HEK293T (cell line): ENCODE results near the gene DMXL1.

Experiments used
- CTCF ChIA-PET: fragments of 350-600 bp; formaldehyde crosslinking; extraction: SDS; loops from one replicate; lab custom pipeline; 2021; ENCODE audit warnings: antibody characterized with exemption, inconsistent platforms; lab: Yijun Ruan, JAX
- POLR2A ChIA-PET: fragments of 350-600 bp; formaldehyde crosslinking; extraction: SDS; loops from one replicate; lab custom pipeline; 2020; ENCODE audit warnings: antibody characterized with exemption, inconsistent platforms; lab: Yijun Ruan, JAX
- DNase-seq: peaks from one replicate; pipeline ENCODE4 v3.0.0; 2012; ENCODE audit warnings: mixed read lengths; ENCODE audit errors: extremely low spot score
- ARNT ChIP-seq: fragments of 450-650 bp; IDR thresholded peaks from 2 replicates; pipeline ENCODE4 v1.6.1; 2017; ENCODE audit warnings: mild to moderate bottlenecking
- BHLHE40 ChIP-seq: fragments of 450-650 bp; IDR thresholded peaks from 2 replicates; pipeline ENCODE4 v1.6.1; 2016; ENCODE audit warnings: mild to moderate bottlenecking, moderate library complexity, borderline replicate concordance
- CTBP1 ChIP-seq: fragments of 450-650 bp; IDR thresholded peaks from 2 replicates; pipeline ENCODE4 v1.6.1; 2016; ENCODE audit warnings: borderline replicate concordance
- ELF4 ChIP-seq: fragments of 450-650 bp; IDR thresholded peaks from 2 replicates; pipeline ENCODE4 v1.6.1; 2017; ENCODE audit warnings: antibody characterized with exemption
- FOXA1 ChIP-seq: fragments of 450-650 bp; IDR thresholded peaks from 2 replicates; pipeline ENCODE4 v1.6.1; 2016; ENCODE audit warnings: mild to moderate bottlenecking
- FOXK2 ChIP-seq: fragments of 450-650 bp; IDR thresholded peaks from 2 replicates; pipeline ENCODE4 v1.6.1; 2016; ENCODE audit warnings: mild to moderate bottlenecking
- FOXM1 ChIP-seq: fragments of 450-650 bp; IDR thresholded peaks from 2 replicates; pipeline ENCODE4 v1.6.1; 2017; ENCODE audit warnings: mild to moderate bottlenecking, borderline replicate concordance
- HDGF ChIP-seq: fragments of 450-650 bp; IDR thresholded peaks from 2 replicates; pipeline ENCODE4 v1.6.1; 2017; ENCODE audit warnings: antibody characterized with exemption, borderline replicate concordance
- L3MBTL2 ChIP-seq: fragments of 450-650 bp; conservative IDR thresholded peaks from 2 replicates; pipeline ENCODE4 v1.6.1; 2016; ENCODE audit warnings: mild to moderate bottlenecking
- LEF1 ChIP-seq: fragments of 450-650 bp; IDR thresholded peaks from 2 replicates; pipeline ENCODE4 v1.6.1; 2017; ENCODE audit warnings: mild to moderate bottlenecking, borderline replicate concordance
- NFRKB ChIP-seq: fragments of 450-650 bp; IDR thresholded peaks from 2 replicates; pipeline ENCODE4 v1.6.1; 2016; ENCODE audit warnings: mild to moderate bottlenecking, moderate library complexity
- SP1 ChIP-seq: fragments of 450-650 bp; IDR thresholded peaks from 2 replicates; pipeline ENCODE4 v1.6.1; 2017
- SUZ12 ChIP-seq: fragments of 450-650 bp; IDR thresholded peaks from 2 replicates; pipeline ENCODE4 v1.6.1; 2016; ENCODE audit warnings: mild to moderate bottlenecking
- TARDBP ChIP-seq: fragments of 450-650 bp; IDR thresholded peaks from 2 replicates; pipeline ENCODE4 v1.6.1; 2016
- ZNF384 ChIP-seq: fragments of 450-650 bp; IDR thresholded peaks from 2 replicates; pipeline ENCODE4 v1.6.1; 2016
- TF ChIP-seq, protein P1 (sequence below): fragments of 450-650 bp; IDR thresholded peaks from 2 replicates; pipeline ENCODE4 v1.6.1; 2016

The DMXL1 gene

DNA sequence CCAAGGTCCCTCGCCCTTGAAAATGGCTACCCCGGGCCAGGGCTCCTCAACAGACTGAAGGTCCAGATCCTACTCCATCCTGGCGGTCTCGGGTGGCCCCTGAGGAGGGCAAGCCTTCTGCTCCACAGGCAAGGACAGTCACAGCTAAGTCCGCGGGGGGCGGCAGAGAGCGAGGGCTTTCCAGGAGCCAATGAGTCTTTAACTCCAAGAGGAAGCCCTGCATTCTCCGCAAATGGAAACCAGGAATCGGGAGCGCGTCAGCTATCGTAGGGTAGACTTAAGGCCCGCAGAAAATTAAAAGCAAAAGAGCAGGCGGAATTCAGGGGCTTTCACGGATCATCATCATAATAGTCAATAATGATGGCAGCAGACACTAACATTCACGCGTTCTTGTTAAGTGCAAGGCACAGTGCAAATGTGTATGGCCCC, 197.1 kb downstream of the DMXL1 start:
- POLR2A ChIA-PET = interaction anchor here (0.6 to 1.8 kb wide), 20 partner anchors 11 to 278 kb away, joined by 3 to 12 read pairs (median 4); partner anchors contain the start of gene DMXL1
- TF ChIP-seq SUZ12 (no peak), L3MBTL2 (0 out of 2 replicates have a peak, but pooled peaks have one; percentile 31), FOXK2 (no peak), FOXA1 (no peak), BHLHE40 (no peak), ELF4 (no peak), NFRKB (no peak)
- CTCF ChIA-PET = no interaction called here
- DNase-seq = peak; percentile 80

DNA sequence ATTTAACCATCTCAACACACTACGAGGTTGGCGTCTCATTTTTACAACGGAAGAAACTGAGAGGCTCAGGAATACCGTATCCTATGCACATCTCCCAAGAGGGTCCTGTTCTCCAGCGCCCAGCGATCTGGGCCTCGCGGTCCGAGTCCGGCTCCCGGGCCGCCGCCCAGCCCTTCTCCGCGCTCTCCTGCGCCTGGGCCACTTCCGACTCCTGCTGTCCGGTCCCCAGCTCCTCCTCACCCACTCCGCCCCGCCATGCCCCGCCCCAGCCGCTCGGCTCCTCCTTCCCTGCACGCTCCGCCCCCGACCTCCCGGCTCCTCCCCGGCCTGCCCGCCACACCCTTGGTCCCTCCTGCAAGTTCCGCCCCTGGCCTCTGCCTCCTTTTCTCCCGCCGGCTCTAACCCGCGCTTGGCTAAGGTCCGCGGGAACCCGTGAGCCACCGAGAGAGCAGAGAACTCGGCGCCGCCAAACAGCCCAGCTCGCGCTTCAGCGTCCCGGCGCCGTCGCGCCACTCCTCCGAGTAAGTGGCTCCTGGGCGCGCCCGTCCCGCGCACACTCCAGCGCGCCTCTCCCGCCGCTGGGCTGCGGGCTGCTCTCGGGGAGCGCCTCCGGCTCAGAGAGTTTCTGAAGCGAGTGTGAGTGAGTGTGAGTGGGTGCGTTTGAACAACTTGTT, 197.6 kb downstream of the DMXL1 start:
- ChIA-PET POLR2A (interaction anchor here (0.6 to 1.8 kb wide), 20 partner anchors 12 to 279 kb away, joined by 3 to 12 read pairs (median 4); partner anchors contain the start of gene DMXL1), CTCF (no interaction called here)

DNA sequence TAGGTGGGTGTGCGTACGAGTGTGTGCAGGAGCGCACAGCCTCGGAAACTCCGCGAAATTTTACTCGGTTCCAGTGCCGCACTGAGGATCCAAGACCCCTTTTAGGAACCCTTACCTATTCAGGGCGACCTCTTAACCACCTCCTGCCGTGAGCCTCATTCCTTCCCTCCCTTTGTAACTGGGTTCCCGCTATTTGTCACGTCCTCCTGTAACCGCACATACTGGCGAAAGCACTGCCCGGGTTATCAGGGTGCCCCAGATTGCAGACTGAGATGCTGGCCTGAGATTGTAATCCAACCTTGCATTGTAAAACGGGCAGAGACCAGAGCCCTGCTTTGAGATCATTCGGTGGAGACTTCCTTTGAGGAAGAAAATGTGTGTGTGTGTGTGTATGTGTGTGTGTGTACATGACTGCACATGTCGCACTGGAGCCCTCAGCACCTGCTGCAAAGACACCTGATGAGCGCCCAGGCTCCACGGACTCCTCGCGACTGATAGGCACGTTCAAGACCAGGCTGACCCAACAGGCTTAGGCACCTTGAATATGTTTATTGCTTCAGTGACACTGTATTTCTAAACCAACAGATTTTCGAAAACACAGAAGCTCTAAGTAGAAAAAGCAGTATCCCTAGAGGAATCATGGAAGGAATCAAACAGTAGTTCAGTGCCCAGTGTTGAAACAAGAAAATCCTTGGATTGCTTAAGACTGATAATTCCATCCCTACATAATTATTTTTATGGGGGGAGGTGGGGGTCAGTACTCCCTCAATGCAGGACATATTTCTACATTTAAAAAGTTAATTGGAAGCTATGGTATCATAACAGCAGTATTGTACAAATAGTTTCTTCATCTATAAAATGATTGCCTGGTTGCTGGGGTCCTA, 198.4 kb downstream of the DMXL1 start:
- TF ChIP-seq BHLHE40 = no peak
- no peak for TF ChIP-seq HDGF
- TF ChIP-seq SUZ12 = no peak
- ChIA-PET POLR2A (interaction anchor here (0.6 to 2.0 kb wide), 17 partner anchors 13 to 281 kb away, joined by 3 to 12 read pairs (median 4); partner anchors contain the start of genes DMXL1 and DTWD2), CTCF (interaction anchor here (0.6 to 1.4 kb wide), 2 partner anchors 47 to 66 kb away, joined by 3 to 4 read pairs; no protein-coding TSS in a partner anchor)
- DNase-seq = no peak

More for the DNA sequence above, 197.6 kb downstream of the DMXL1 start:
- TF ChIP-seq ELF4 = peak; percentile 41; the same call in 1 of the 2 replicates
- peak; percentile 67 for TF ChIP-seq L3MBTL2
- no peak for TF ChIP-seq ZNF384
- DNase-seq = peak; percentile 94

DNA sequence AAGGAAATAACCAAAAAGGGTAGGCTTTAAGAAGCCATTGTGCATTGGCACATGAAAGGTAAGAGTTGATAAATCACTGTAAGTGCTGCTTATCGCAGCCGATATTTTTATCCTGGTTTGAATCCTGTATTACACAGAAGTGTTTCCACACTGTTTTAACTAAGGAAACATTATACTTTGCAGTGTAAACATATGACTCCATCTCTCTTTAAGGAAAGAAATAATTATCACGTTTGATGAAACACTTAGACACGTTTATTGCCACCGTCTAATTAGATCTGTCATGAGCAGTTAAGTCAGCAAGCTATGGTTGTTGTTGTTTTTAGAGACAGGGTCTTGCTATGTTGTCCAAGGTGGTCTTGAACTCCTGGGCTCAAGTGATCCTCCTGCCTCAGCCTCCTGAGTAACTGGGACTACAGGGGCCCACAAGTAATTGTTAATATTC, 199.3 kb downstream of the DMXL1 start:
- CTCF ChIA-PET = interaction anchor here (0.6 to 1.4 kb wide), 2 partner anchors 46 to 65 kb away, joined by 3 to 4 read pairs; no protein-coding TSS in a partner anchor

DNA sequence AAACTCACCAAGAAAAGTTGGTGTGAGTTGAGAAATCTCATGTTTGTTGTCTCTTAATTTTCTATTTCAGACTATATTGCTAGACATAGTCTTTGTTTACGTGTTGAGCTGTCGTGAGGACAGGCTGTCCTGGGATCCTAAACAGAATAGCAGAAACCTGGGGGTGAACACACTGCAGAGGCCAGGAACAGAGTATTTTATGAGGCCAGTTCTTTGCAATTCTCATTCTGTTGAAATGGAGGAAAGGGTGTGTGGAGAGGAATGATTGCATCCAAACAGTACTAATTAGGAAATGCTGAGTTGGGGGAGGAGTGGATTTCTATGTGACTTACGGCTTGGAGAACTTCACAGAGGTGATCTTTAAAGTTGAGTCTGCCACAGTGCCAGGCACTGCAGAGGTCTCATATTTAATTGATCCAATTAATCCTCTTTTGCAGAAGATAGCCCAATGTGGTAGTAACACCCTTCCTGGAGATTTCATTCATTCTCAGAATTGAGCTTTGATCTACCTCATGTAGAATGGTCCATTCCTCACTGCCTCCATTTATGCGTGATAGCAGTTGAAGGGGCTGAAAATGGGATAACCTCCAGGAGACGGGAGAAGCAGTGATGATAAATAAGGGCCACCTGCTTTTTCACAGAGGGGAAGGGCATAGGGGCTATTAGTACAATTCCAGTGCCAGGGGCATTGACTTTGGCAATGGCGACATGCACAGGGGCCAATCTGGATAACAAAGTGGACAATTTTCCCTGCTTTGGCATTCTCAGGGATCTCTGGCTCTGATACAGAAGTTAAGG, 200.3 kb downstream of the DMXL1 start:
- no peak for DNase-seq
- ChIA-PET POLR2A (interaction anchor here (1.4 to 2.0 kb wide), 2 partner anchors 18 to 200 kb away, joined by 3 to 4 read pairs; partner anchors contain the start of gene DMXL1), CTCF (interaction anchor here (1.4 kb wide), 1 partner anchor 64 kb away, joined by 4 read pairs; no protein-coding TSS in a partner anchor)
- TF ChIP-seq NFRKB = no peak
- no peak for TF ChIP-seq LEF1
- TF ChIP-seq SUZ12 = no peak
- no peak for TF ChIP-seq FOXA1
- no peak for TF ChIP-seq HDGF

More for the DNA sequence above, 199.3 kb downstream of the DMXL1 start:
- DNase-seq = no peak
- POLR2A ChIA-PET = interaction anchor here (1.0 to 2.0 kb wide), 3 partner anchors 19 to 282 kb away, joined by 3 to 4 read pairs (median 3); partner anchors contain the start of genes DMXL1 and DTWD2
- TF ChIP-seq, protein P1, sequence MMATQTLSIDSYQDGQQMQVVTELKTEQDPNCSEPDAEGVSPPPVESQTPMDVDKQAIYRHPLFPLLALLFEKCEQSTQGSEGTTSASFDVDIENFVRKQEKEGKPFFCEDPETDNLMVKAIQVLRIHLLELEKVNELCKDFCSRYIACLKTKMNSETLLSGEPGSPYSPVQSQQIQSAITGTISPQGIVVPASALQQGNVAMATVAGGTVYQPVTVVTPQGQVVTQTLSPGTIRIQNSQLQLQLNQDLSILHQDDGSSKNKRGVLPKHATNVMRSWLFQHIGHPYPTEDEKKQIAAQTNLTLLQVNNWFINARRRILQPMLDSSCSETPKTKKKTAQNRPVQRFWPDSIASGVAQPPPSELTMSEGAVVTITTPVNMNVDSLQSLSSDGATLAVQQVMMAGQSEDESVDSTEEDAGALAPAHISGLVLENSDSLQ = peak; percentile 34; the same call in 1 of the 2 replicates
- TF ChIP-seq TARDBP (no peak), LEF1 (no peak)

DNA sequence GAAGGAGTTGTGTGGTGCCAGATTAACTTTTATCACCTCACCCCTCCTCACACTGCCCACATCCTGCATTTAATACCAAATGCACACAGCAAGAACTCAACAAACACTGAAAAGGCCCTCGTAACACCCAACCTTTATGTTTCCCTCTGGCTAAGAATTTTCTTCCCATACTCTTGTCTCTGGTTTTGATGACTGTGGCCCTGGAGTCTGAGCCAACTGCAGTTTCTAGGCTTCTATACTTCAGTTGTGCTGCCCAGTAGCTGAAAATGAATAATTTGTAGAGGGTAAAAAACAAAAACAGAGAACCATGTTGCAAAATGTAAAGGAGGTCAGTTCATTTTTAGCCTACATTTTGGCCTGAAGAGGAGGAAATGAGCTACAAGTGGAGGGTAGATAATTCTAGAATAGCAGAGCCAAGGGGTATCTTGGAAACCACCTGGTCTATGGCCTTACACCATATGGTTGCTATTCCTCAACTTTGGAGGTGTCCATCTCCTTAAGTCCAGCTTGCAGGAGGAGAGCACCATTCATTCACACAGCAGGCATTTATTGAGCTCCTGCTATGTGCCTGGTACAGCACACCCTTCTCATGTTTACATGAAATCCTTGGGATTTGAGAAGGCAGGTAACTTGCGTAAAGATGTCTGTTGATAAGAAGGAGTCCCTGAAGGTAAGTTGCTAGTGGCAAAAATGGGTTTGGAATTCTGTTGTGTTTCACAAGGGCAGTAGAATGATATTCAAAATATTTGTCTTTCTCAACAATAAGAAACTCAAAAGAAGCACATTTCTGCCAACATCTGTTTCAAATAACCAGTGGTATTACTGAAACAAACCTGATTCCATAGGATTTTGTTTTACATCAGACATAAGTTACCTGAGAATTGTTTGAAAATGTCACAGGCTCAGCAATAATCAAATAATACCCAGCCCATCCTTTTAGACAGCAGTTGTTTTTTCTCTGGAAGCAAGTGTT, 201.2 kb downstream of the DMXL1 start:
- no peak for DNase-seq
- ChIA-PET CTCF (interaction anchor here (0.6 to 1.5 kb wide), 2 partner anchors 12 to 62 kb away, joined by 3 to 4 read pairs; no protein-coding TSS in a partner anchor), POLR2A (interaction anchor here (1.9 kb wide), 1 partner anchor 201 kb away, joined by 7 read pairs; the partner anchor contains the start of gene DMXL1)
- TF ChIP-seq ARNT = no peak
- no peak for TF ChIP-seq CTBP1
- TF ChIP-seq ELF4 = no peak
- TF ChIP-seq SP1 = no peak
- TF ChIP-seq BHLHE40 = no peak
- TF ChIP-seq NFRKB = no peak
- no peak for TF ChIP-seq LEF1
- no peak for TF ChIP-seq HDGF
- no peak for TF ChIP-seq ZNF384
- no peak for TF ChIP-seq TARDBP
- no peak for TF ChIP-seq SUZ12
- no peak for TF ChIP-seq L3MBTL2
- TF ChIP-seq FOXM1 = no peak
